ENCODE data around the gene TLR9.

The TLR9 gene

DNA sequence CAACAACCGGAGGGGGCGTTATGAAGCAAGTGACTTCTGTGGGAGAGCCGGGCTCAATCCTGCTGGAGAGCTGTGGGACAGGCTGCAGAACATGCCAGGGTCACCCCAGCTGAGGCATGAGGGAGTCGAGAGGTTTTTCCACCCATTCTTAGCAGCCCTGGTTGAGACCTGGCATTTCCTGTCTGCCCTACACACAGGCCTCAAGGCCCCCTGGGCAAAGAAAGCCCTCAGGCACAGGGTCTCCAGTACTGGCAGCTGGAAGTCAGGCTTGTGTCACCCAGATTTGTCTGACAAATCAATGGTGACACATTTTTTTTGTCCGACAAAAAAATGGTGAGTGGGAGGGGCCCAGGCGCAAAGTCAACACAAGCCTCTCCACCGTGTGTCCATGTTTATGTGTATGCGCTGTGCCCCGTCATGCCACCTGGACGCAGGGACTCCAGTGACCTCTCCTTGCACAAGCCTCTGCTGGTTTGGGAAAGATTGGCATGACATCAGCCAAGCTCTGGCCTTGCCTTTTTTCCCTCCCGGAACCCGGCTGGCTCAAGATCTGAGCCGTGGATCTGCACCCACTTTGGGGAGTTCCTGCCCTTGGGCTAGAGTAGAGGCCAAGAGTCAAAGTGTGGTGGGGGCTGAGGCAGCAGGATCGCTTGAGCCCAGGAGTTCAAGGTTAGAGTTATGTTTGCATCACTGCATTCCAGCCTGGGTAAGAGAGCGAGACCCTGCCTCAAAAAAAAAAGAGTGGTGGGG is 48.3 kb downstream of the TLR9 start:
- TF ChIP-seq, protein P1, sequence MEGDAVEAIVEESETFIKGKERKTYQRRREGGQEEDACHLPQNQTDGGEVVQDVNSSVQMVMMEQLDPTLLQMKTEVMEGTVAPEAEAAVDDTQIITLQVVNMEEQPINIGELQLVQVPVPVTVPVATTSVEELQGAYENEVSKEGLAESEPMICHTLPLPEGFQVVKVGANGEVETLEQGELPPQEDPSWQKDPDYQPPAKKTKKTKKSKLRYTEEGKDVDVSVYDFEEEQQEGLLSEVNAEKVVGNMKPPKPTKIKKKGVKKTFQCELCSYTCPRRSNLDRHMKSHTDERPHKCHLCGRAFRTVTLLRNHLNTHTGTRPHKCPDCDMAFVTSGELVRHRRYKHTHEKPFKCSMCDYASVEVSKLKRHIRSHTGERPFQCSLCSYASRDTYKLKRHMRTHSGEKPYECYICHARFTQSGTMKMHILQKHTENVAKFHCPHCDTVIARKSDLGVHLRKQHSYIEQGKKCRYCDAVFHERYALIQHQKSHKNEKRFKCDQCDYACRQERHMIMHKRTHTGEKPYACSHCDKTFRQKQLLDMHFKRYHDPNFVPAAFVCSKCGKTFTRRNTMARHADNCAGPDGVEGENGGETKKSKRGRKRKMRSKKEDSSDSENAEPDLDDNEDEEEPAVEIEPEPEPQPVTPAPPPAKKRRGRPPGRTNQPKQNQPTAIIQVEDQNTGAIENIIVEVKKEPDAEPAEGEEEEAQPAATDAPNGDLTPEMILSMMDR (IDR thresholded peaks at IDR 0.05; ENCODE audit: insufficient read depth, low read length, missing control alignments) = no peak
- no peak for DNase-seq (ENCODE audit: low read depth, low spot score)
- ChIA-PET CTCF (no interaction called here), POLR2A (no interaction called here)
- no peak overlapping the region for H3K4me3 ChIP-seq (ENCODE audit: low read depth, low read length)

- CTCF ChIA-PET = interaction anchor here (1.2 kb wide), 1 partner anchor 25 kb away, joined by 3 read pairs; no protein-coding TSS in a partner anchor
- TF ChIP-seq, protein P1 (IDR thresholded peaks at IDR 0.05; ENCODE audit: insufficient read depth, low read length, missing control alignments) = no peak
- H3K4me3 ChIP-seq (ENCODE audit: low read depth, low read length) = no peak overlapping the region
- POLR2A ChIA-PET = no interaction called here
- DNase-seq (ENCODE audit: low read depth, low spot score) = no peak
Measured at GRCh38 chr3:52176180-52176752, 49.2 kb downstream of the TLR9 start.

- TF ChIP-seq, protein P1 (IDR thresholded peaks at IDR 0.05; ENCODE audit: insufficient read depth, low read length, missing control alignments) = no peak
- DNase-seq (ENCODE audit: low read depth, low spot score) = no peak
- ChIA-PET POLR2A (no interaction called here), CTCF (interaction anchor here (1.1 to 1.6 kb wide), 4 partner anchors 10 to 163 kb away, joined by 3 to 6 read pairs (median 3); no protein-coding TSS in a partner anchor)
- H3K4me3 ChIP-seq (ENCODE audit: low read depth, low read length) = no peak overlapping the region
Measured at GRCh38 chr3:52175416-52176179, 49.8 kb downstream of the TLR9 start.

DNA sequence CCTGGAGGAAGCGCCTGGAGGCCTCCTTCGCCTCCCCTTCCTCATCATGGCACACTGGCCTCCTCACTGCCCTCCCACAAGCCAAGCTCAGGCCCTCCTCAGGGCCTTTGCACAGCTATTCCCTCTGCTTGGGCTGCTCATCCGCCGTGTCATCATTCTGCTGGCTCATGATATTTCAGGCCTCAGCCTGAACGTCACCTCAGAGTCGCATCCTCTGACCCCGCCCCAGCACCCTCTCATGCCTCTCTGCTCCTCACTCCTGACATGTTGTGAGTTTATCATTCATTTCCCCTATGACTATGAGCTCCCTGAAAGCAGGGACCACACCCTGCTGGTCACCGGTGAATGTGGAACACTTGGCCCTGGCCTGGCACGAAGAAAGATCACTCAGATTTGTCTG is 50.5 kb downstream of the TLR9 start:
- H3K4me3 ChIP-seq (ENCODE audit: low read depth, low read length) = no peak overlapping the region
- DNase-seq (ENCODE audit: low read depth, low spot score) = no peak
- TF ChIP-seq, protein P1 (IDR thresholded peaks at IDR 0.05; ENCODE audit: insufficient read depth, low read length, missing control alignments) = no peak
- POLR2A ChIA-PET = no interaction called here
- CTCF ChIA-PET = interaction anchor here (1.1 to 1.6 kb wide), 3 partner anchors 10 to 164 kb away, joined by 3 to 6 read pairs (median 3); no protein-coding TSS in a partner anchor

- H3K4me3 ChIP-seq (ENCODE audit: low read depth, low read length) = no peak overlapping the region
- TF ChIP-seq, protein P1 (IDR thresholded peaks at IDR 0.05; ENCODE audit: insufficient read depth, low read length, missing control alignments) = no peak
- no peak for DNase-seq (ENCODE audit: low read depth, low spot score)
- CTCF ChIA-PET = interaction anchor here (0.9 kb wide), 1 partner anchor 169 kb away, joined by 3 read pairs; no protein-coding TSS in a partner anchor
- POLR2A ChIA-PET = no interaction called here
Measured at GRCh38 chr3:52173101-52173500, 52.3 kb downstream of the TLR9 start.

Measured in AG04449 (cell line).